K562 (cell line): ENCODE measurements around the gene NAV2.

Experiments
- ESRRA ChIP-seq: fragments of 450-650 bp; IDR thresholded peaks from 2 replicates; pipeline ENCODE4 v1.6.1; 2014; ENCODE audit warnings: low read depth, mild to moderate bottlenecking, moderate library complexity, borderline replicate concordance
- FOXP1 ChIP-seq: sonication (generic); formaldehyde crosslinking; IDR thresholded peaks from 2 replicates; pipeline ENCODE4 v1.8.0; 2022; ENCODE audit warnings: mild to moderate bottlenecking, missing genetic modification reagents
- JUN ChIP-seq, 2 experiments: sonication (generic) in 1 of 2; formaldehyde crosslinking in 1 of 2; IDR thresholded peaks; 2 replicates each; pipeline versions ENCODE4 v1.6.1 to v1.8.0; 2012 to 2022; ENCODE audit warnings: borderline replicate concordance in 2 of 2, mild to moderate bottlenecking in 2 of 2, improper control_type of control experiment in 1 of 2, low read depth in 1 of 2, low read length in 1 of 2, missing genetic modification reagents in 1 of 2
- SIX5 ChIP-seq, 2 experiments: IDR thresholded peaks; 2 replicates each; pipeline ENCODE4 v1.6.1; 2011; ENCODE audit warnings: low read length in 2 of 2, borderline replicate concordance in 1 of 2, low read depth in 1 of 2, mild to moderate bottlenecking in 1 of 2, moderate library complexity in 1 of 2; ENCODE audit not compliant: insufficient read depth in 1 of 2
- TEAD4 ChIP-seq, 2 experiments: sonication (generic) in 1 of 2; formaldehyde crosslinking in 1 of 2; IDR thresholded peaks; 2 replicates each; pipeline versions ENCODE4 v1.6.1 to v1.8.0; 2012 to 2022; ENCODE audit warnings: borderline replicate concordance in 1 of 2, inconsistent platforms in 1 of 2, low read length in 1 of 2, mild to moderate bottlenecking in 1 of 2, missing genetic modification reagents in 1 of 2
- TF ChIP-seq, protein P1 (sequence below), 2 experiments: fragments of 450-650 bp in 1 of 2; sonication (generic) in 1 of 2; formaldehyde crosslinking in 1 of 2; IDR thresholded peaks in 1 of 2; conservative IDR thresholded peaks in 1 of 2; 2 replicates each; pipeline versions ENCODE4 v1.6.1 to v1.8.1; 2016 to 2023; ENCODE audit warnings: mild to moderate bottlenecking in 2 of 2, moderate library complexity in 2 of 2, inconsistent platforms in 1 of 2, missing genetic modification reagents in 1 of 2
- TF ChIP-seq, protein P2 (sequence below), 3 experiments: IDR thresholded peaks in 2 of 3; conservative IDR thresholded peaks in 1 of 3; 2 replicates each; pipeline ENCODE4 v1.5.1; 2011 to 2012; ENCODE audit warnings: low read length in 3 of 3, mild to moderate bottlenecking in 3 of 3, control low read depth in 2 of 3, improper control_type of control experiment in 1 of 3, inconsistent platforms in 1 of 3, low read depth in 1 of 3, mixed read lengths in 1 of 3, moderate library complexity in 1 of 3; ENCODE audit not compliant: insufficient read depth in 2 of 3
- TF ChIP-seq, protein P3 (sequence below): fragments of 250-450 bp; sonication (Bioruptor Pico); IDR thresholded peaks from 2 replicates; pipeline ENCODE4 v1.5.0; 2020; ENCODE audit warnings: mild to moderate bottlenecking
- TF ChIP-seq, protein P4 (sequence below): sonication (generic); formaldehyde crosslinking; IDR thresholded peaks from 2 replicates; pipeline ENCODE4 v1.8.0; 2022; ENCODE audit warnings: mild to moderate bottlenecking, missing genetic modification reagents
- TF ChIP-seq, protein P5 (sequence below): sonication (generic); formaldehyde crosslinking; IDR thresholded peaks from 2 replicates; pipeline ENCODE4 v1.8.1; 2023; ENCODE audit warnings: mild to moderate bottlenecking, missing genetic modification reagents, moderate library complexity

DNA sequence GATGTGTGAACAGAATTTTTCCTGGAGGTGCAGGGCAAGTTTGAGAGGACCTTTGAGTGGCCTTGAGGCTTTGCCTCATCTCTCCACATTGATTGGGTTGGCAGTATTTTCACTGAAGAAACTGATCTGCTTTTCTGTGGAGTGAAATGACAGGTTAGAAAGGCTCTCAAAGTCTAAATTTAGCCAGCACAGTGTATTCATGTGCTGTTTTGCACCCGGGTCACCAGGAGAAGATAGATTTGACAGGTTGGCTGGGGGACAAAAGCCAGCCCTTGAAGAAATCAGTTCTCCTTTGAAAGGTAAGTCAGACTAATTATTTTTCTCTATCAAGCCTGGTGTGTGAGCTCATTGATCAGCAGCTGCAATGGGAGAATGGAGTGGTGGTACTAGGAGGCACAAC lies 294.7 kb downstream of the NAV2 start:
- TF ChIP-seq TEAD4 (IDR thresholded peaks at IDR 0.05; ENCODE audit: low read length) = no peak
- no peak for TF ChIP-seq TEAD4 (CRISPR knock-in tag; IDR thresholded peaks at IDR 0.05; ENCODE audit: borderline replicate concordance)
- TF ChIP-seq, protein P1, sequence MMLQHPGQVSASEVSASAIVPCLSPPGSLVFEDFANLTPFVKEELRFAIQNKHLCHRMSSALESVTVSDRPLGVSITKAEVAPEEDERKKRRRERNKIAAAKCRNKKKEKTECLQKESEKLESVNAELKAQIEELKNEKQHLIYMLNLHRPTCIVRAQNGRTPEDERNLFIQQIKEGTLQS (IDR thresholded peaks at IDR 0.05) = no peak
- TF ChIP-seq, protein P1 (CRISPR knock-in tag; conservative IDR thresholded peaks at IDR 0.05) = no peak
- no peak for TF ChIP-seq JUN (IDR thresholded peaks at IDR 0.05; ENCODE audit: borderline replicate concordance, low read depth, low read length)
- no peak for TF ChIP-seq JUN (CRISPR knock-in tag; IDR thresholded peaks at IDR 0.05; ENCODE audit: borderline replicate concordance)
- TF ChIP-seq, protein P2, sequence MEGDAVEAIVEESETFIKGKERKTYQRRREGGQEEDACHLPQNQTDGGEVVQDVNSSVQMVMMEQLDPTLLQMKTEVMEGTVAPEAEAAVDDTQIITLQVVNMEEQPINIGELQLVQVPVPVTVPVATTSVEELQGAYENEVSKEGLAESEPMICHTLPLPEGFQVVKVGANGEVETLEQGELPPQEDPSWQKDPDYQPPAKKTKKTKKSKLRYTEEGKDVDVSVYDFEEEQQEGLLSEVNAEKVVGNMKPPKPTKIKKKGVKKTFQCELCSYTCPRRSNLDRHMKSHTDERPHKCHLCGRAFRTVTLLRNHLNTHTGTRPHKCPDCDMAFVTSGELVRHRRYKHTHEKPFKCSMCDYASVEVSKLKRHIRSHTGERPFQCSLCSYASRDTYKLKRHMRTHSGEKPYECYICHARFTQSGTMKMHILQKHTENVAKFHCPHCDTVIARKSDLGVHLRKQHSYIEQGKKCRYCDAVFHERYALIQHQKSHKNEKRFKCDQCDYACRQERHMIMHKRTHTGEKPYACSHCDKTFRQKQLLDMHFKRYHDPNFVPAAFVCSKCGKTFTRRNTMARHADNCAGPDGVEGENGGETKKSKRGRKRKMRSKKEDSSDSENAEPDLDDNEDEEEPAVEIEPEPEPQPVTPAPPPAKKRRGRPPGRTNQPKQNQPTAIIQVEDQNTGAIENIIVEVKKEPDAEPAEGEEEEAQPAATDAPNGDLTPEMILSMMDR (IDR thresholded peaks at IDR 0.05 in 2 of 3, conservative IDR thresholded peaks at IDR 0.05 in 1 of 3; ENCODE audit: insufficient read depth in 2 of 3, low read depth in 1 of 3, low read length in 3 of 3) = no peak
- TF ChIP-seq ESRRA = no peak
- TF ChIP-seq, protein P3, sequence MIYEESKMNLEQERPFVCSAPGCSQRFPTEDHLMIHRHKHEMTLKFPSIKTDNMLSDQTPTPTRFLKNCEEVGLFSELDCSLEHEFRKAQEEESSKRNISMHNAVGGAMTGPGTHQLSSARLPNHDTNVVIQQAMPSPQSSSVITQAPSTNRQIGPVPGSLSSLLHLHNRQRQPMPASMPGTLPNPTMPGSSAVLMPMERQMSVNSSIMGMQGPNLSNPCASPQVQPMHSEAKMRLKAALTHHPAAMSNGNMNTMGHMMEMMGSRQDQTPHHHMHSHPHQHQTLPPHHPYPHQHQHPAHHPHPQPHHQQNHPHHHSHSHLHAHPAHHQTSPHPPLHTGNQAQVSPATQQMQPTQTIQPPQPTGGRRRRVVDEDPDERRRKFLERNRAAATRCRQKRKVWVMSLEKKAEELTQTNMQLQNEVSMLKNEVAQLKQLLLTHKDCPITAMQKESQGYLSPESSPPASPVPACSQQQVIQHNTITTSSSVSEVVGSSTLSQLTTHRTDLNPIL = no peak
- no peak for TF ChIP-seq FOXP1 (CRISPR knock-in tag)
- TF ChIP-seq, protein P4, sequence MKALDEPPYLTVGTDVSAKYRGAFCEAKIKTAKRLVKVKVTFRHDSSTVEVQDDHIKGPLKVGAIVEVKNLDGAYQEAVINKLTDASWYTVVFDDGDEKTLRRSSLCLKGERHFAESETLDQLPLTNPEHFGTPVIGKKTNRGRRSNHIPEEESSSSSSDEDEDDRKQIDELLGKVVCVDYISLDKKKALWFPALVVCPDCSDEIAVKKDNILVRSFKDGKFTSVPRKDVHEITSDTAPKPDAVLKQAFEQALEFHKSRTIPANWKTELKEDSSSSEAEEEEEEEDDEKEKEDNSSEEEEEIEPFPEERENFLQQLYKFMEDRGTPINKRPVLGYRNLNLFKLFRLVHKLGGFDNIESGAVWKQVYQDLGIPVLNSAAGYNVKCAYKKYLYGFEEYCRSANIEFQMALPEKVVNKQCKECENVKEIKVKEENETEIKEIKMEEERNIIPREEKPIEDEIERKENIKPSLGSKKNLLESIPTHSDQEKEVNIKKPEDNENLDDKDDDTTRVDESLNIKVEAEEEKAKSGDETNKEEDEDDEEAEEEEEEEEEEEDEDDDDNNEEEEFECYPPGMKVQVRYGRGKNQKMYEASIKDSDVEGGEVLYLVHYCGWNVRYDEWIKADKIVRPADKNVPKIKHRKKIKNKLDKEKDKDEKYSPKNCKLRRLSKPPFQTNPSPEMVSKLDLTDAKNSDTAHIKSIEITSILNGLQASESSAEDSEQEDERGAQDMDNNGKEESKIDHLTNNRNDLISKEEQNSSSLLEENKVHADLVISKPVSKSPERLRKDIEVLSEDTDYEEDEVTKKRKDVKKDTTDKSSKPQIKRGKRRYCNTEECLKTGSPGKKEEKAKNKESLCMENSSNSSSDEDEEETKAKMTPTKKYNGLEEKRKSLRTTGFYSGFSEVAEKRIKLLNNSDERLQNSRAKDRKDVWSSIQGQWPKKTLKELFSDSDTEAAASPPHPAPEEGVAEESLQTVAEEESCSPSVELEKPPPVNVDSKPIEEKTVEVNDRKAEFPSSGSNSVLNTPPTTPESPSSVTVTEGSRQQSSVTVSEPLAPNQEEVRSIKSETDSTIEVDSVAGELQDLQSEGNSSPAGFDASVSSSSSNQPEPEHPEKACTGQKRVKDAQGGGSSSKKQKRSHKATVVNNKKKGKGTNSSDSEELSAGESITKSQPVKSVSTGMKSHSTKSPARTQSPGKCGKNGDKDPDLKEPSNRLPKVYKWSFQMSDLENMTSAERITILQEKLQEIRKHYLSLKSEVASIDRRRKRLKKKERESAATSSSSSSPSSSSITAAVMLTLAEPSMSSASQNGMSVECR (CRISPR knock-in tag) = no peak
- TF ChIP-seq, protein P5, sequence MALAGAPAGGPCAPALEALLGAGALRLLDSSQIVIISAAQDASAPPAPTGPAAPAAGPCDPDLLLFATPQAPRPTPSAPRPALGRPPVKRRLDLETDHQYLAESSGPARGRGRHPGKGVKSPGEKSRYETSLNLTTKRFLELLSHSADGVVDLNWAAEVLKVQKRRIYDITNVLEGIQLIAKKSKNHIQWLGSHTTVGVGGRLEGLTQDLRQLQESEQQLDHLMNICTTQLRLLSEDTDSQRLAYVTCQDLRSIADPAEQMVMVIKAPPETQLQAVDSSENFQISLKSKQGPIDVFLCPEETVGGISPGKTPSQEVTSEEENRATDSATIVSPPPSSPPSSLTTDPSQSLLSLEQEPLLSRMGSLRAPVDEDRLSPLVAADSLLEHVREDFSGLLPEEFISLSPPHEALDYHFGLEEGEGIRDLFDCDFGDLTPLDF (CRISPR knock-in tag) = no peak
- TF ChIP-seq SIX5 (IDR thresholded peaks at IDR 0.05; ENCODE audit: borderline replicate concordance in 1 of 2, insufficient read depth in 1 of 2, low read depth in 1 of 2, low read length in 2 of 2) = no peak
